GM23338 (cell line): ENCODE data around the gene CIROP.

Source experiments
- CREB1 ChIP-seq: fragments of 250-450 bp; sonication (Bioruptor Pico); IDR thresholded peaks from 2 replicates; pipeline ENCODE4 v1.5.0; 2020; ENCODE audit warnings: low read depth, mild to moderate bottlenecking, moderate library complexity
- ETS1 ChIP-seq: IDR thresholded peaks from 2 replicates; pipeline ENCODE4 v1.6.1; 2016; ENCODE audit warnings: antibody characterized with exemption
- EZH2 ChIP-seq: fragments of 200-600 bp; sonication (generic); IDR thresholded peaks from one replicate; pipeline ENCODE4 v1.8.0; 2017; ENCODE audit warnings: antibody characterized with exemption, mild to moderate bottlenecking, low read depth; ENCODE audit not compliant: unreplicated experiment
- EZH2phosphoT487 ChIP-seq: fragments of 200-600 bp; sonication (generic); IDR thresholded peaks from one replicate; pipeline ENCODE4 v1.8.1; 2018; ENCODE audit warnings: antibody characterized with exemption; ENCODE audit not compliant: unreplicated experiment
- NANOG ChIP-seq: IDR thresholded peaks from 2 replicates; pipeline ENCODE4 v1.6.1; 2016; ENCODE audit warnings: antibody characterized with exemption, borderline replicate concordance
- POLR2AphosphoS5 ChIP-seq: IDR thresholded peaks from 2 replicates; pipeline ENCODE4 v1.6.1; 2016; ENCODE audit warnings: antibody characterized with exemption, low read depth
- STAT1 ChIP-seq: IDR thresholded peaks from one replicate; pipeline ENCODE4 v1.6.1; 2016; ENCODE audit warnings: antibody characterized with exemption; ENCODE audit not compliant: unreplicated experiment
- ZNF114 ChIP-seq: fragments of 250-450 bp; sonication (Bioruptor Pico); IDR thresholded peaks from 2 replicates; pipeline ENCODE4 v1.5.0; 2020; ENCODE audit warnings: mild to moderate bottlenecking, moderate library complexity
- ZNF331 ChIP-seq: fragments of 250-450 bp; sonication (Bioruptor Pico); IDR thresholded peaks from 2 replicates; pipeline ENCODE4 v1.5.0; 2020; ENCODE audit warnings: low read depth, mild to moderate bottlenecking, moderate library complexity
- TF ChIP-seq, protein P1 (sequence below), 2 experiments: fragments of 200-600 bp in 1 of 2; sonication (generic) in 1 of 2; conservative IDR thresholded peaks; 2 replicates each; pipeline versions ENCODE4 v1.5.1 to v1.6.1; 2016 to 2017; ENCODE audit warnings: antibody characterized with exemption in 2 of 2, low read depth in 2 of 2, mild to moderate bottlenecking in 2 of 2, moderate library complexity in 1 of 2
- TF ChIP-seq, protein P2 (sequence below): IDR thresholded peaks from one replicate; pipeline ENCODE4 v1.6.1; 2018; ENCODE audit warnings: antibody characterized with exemption; ENCODE audit not compliant: unreplicated experiment

GRCh38 chr14:23151342-23151741, 46.6 kb upstream of the CIROP start:
- TF ChIP-seq, protein P1, sequence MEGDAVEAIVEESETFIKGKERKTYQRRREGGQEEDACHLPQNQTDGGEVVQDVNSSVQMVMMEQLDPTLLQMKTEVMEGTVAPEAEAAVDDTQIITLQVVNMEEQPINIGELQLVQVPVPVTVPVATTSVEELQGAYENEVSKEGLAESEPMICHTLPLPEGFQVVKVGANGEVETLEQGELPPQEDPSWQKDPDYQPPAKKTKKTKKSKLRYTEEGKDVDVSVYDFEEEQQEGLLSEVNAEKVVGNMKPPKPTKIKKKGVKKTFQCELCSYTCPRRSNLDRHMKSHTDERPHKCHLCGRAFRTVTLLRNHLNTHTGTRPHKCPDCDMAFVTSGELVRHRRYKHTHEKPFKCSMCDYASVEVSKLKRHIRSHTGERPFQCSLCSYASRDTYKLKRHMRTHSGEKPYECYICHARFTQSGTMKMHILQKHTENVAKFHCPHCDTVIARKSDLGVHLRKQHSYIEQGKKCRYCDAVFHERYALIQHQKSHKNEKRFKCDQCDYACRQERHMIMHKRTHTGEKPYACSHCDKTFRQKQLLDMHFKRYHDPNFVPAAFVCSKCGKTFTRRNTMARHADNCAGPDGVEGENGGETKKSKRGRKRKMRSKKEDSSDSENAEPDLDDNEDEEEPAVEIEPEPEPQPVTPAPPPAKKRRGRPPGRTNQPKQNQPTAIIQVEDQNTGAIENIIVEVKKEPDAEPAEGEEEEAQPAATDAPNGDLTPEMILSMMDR (conservative IDR thresholded peaks at IDR 0.05; ENCODE audit: low read depth in 2 of 2), result no peak
- no peak for TF ChIP-seq EZH2phosphoT487
- TF ChIP-seq POLR2AphosphoS5, result no peak
- TF ChIP-seq EZH2, result no peak
- no peak for TF ChIP-seq ETS1
- no peak for TF ChIP-seq CREB1 (CRISPR knock-in tag)
- TF ChIP-seq, protein P2, sequence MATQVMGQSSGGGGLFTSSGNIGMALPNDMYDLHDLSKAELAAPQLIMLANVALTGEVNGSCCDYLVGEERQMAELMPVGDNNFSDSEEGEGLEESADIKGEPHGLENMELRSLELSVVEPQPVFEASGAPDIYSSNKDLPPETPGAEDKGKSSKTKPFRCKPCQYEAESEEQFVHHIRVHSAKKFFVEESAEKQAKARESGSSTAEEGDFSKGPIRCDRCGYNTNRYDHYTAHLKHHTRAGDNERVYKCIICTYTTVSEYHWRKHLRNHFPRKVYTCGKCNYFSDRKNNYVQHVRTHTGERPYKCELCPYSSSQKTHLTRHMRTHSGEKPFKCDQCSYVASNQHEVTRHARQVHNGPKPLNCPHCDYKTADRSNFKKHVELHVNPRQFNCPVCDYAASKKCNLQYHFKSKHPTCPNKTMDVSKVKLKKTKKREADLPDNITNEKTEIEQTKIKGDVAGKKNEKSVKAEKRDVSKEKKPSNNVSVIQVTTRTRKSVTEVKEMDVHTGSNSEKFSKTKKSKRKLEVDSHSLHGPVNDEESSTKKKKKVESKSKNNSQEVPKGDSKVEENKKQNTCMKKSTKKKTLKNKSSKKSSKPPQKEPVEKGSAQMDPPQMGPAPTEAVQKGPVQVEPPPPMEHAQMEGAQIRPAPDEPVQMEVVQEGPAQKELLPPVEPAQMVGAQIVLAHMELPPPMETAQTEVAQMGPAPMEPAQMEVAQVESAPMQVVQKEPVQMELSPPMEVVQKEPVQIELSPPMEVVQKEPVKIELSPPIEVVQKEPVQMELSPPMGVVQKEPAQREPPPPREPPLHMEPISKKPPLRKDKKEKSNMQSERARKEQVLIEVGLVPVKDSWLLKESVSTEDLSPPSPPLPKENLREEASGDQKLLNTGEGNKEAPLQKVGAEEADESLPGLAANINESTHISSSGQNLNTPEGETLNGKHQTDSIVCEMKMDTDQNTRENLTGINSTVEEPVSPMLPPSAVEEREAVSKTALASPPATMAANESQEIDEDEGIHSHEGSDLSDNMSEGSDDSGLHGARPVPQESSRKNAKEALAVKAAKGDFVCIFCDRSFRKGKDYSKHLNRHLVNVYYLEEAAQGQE, result no peak
- no peak for TF ChIP-seq ZNF114 (CRISPR knock-in tag)
- TF ChIP-seq STAT1, result no peak
- TF ChIP-seq ZNF331 (CRISPR knock-in tag), result no peak
- TF ChIP-seq NANOG, result no peak
